Germinal center (tissue), 1 donor: ENCODE measurements around the gene RRP1.
A peak's percentile ranks its signal among the peaks of the same experiment; 100 is the strongest.

Source experiments
- DNase-seq: peaks from one replicate; pipeline ENCODE4 v3.0.0; 2012; ENCODE audit warnings: mixed read lengths, low spot score

RRP1 gene

GRCh38 chr21:43789276-43790009 lies at the start of gene RRP1:
Gene RRP1 (plus strand): TSS chr21:43789577. CDS start chr21:43789630, 53 bp downstream.
- peak; percentile 96 for DNase-seq

DNA sequence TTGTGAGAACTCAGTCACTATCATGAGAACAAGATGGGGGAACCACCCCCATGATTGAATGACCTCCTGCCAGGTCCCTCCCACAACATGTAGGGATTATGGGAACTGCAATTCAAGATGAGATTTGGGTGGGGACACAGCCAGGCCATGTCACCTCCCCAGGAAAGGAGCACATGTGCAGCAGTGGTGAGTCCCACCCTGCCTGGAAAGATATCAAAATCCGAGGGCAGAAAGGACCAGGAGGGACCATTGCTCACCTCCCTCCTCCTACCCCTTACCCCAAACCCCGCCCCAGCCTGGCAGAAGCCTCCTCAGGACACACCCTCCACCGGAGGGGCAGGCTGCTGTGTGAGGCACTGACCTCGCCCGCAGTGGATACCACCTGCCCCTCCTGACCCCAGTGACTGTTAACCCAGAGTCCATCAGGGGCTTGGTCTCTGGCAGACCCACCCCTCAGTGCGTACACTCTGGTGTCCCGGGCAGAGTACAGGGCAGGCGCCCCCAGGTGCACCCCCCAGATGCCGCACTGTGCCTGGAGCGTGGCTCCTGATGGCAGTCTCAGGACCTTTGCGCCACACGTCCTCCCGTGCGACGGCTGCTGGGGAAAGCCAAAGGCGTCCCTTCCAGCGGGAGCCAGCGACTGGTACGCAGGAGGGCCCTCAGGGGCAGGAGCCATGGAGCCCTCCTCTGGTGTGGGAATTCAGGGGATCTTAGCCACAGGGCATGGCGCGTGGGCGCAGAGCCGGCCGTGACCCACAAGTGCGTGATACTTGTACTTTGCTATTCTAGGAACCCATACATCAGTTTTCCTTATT lies 49.5 kb upstream of the RRP1 start:
- no peak for DNase-seq

- no peak for DNase-seq
Observed at GRCh38 chr21:43740497-43741156, 48.8 kb upstream of the RRP1 start.

DNA sequence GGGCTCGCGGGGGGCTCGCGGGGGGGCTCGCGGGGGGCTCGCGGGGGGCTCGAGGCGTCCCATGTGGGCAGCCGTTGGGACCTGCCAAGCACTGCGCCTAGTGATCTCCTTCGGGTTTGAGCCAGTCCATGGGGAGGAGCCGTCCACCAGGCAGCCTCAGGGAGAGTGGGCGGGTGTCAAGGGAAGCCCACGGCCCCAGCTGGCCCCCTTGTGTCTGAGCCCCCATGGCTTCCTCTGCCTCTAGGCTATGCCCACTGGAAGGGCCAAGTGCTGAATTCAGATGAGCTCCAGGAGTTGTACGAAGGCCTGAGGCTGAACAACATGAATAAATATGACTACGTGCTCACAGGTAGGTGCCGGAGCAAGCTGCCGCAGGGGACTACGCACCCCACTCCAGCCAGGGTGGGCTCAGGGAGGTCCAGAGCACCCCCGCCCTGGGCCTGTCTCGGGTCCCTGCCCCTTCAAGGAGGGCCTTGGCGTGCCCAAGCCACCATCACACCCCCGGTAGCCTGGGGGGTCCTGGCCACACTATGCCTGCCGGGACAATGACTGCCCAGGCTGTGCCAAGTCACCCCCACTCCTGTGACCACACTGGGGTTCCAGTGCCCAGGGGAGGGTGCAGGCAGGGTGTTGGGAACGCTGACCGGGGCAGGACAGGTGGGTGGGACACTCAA lies 47.8 kb upstream of the RRP1 start:
- DNase-seq = no peak

DNA sequence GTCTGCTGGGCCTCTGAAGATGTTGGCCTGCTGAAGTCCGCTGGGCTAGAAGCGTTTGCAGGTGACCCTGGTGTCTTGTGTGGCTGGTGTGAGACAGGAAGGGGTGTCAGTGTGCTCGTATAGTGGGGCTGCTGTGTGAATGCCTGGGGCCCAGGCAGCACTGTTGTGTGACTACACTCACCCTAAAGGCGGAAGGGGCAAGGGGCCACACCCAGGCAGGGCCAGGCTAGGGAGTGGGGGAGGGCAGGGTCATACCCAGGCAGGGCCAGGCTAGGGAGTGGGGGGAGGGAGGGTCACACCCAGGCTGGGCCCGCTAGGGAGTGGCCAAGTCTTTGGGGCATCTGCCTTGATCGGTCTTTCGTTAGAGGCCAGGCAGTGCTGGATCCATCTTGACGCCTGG lies 45.4 kb upstream of the RRP1 start:
- DNase-seq = no peak

DNA sequence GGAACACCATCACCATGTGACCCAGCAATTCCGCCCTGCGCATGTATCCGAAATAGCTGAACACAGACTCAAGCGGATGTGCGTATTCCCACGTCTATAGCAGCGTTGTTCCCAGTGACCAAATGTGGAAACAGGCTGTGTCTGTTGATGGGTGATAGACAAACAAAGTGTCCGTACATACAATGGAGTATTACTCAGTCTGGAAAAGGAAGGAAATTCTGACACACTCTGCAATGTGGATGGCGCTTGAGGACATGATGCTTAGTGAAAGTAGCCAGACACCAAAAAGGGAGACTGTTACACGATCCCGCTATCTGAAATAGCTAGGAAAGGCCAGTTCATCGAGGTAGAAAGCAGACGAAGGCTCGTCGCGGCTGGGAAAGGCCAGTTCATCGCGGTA lies 44.7 kb upstream of the RRP1 start:
- no peak for DNase-seq

- no peak for DNase-seq
Observed at GRCh38 chr21:43745772-43746517, 43.4 kb upstream of the RRP1 start.

GRCh38 chr21:43748622-43749021 lies 40.8 kb upstream of the RRP1 start:
- DNase-seq = no peak

DNA sequence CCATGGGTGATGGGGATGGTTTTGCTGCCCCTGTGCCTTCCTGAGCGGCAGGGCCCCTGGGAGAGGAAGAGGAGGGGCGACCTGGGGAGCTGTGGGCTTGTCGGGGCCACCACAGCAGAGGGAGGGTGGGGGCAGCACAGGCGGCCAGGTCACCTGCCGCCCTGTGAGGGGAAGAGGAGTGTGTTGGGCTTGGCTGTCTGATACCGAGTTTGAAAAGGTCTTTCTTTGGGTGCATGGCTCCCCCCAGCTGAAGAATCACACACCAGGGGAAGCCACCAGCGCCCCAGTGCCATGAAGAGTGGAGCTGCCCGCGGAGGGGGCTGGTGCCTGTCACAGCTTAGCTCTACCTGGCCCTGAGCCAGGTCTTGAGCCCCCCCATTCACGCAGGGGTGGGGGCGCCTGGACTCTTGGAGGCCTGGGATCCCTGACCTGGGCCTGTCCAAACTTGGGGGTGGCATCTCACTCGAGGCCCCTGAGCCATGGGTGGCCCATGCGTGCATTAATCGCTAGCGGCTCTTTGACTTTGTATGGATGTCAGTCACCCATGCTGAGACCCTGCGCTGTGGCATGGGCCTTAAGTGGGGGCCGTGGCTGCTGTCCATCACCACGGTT lies 39.6 kb upstream of the RRP1 start:
- DNase-seq = no peak

GRCh38 chr21:43750339-43751033 lies 38.9 kb upstream of the RRP1 start:
- no peak for DNase-seq

DNA sequence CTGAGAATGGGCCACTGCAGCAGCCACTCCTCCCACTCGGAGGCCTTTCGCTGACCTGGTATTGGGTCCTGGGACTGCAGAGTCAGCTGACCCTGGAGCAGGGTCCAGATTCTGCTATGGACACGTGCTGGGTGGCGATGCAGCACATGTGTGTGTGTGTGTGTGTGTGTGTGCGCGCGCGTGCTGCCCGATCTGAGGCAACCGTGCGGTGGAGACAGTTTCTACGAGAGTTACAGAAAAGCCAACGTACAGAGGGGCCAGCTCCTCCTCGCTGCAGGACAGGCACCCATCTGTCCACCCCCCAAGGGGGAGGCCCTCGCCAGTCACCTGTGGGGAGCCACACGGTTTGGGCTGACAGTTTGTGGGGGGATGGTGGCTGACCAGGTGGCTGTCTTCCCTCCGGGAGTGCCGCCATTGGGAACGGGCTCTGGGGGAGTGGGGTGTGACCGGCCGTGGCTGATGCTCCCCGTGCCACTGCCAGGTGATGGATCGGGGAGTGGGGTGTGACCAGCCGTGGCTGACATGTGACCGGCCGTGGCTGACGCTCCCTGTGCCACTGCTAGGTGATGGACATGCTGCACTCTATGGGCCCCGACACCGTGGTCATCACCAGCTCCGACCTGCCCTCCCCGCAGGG lies 37.3 kb upstream of the RRP1 start:
- no peak for DNase-seq

- no peak for DNase-seq
Observed at GRCh38 chr21:43752758-43753438, 36.5 kb upstream of the RRP1 start.

GRCh38 chr21:43753439-43753799 lies 36.0 kb upstream of the RRP1 start:
- no peak for DNase-seq

DNA sequence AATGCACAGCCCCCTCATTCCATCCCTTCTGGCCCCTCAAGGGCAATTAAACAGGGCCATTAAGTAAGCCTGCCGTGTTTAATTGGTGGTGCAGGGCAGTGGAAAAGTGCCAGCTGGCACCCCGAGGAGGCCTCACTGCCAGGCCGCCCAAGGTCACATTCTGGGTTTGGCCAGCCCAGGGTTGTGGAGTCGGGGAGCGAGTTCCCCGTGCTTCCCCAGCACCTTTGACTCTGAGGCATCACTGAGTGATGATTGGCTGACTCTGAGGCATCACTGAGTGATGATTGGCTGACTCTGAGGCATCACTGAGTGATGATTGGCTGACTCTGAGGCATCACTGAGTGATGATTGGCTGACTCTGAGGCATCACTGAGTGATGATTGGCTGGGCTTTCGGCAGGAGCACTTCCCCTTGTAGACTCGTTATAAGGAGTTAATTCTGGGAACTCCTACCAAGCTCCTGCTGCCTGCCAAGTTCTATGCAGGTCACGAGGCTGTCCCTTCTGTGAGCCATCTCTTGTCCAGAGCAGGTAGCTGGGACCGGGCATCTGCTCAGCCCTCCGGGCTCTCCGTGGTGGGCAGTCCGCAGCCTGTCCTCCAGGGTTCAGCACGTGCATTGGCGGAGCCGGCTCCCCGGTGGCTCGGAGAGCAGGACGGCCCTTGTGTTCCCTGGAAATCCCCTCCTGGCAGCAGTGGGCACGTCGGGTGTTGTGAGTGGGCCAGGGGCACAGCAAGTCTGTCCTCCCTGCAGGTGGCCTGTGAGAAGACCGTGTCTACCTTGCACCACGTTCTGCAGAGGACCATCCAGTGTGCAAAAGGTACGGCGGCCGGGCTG lies 34.2 kb upstream of the RRP1 start:
- no peak for DNase-seq

- DNase-seq = no peak
Observed at GRCh38 chr21:43755820-43756594, 33.4 kb upstream of the RRP1 start.

DNA sequence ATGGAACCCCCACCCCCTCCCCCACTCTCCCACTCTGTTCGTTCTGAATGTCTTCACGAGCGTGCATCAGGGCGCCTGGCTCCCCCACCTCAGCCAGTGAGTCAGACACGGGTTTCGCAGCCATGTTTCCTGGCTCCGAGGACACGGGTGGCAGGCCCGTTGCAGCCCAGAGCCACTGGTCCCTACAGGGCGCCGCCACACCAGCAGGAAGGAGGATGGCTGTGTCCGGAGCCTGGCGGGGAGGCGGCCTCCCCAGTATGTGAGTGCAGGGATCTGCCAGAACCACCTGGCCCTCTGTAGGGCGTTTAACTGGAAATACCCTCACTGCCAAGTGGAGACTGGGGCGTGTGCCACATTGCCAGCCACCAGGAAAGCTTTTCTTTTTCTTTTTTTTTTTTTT lies 31.8 kb upstream of the RRP1 start:
- no peak for DNase-seq

DNA sequence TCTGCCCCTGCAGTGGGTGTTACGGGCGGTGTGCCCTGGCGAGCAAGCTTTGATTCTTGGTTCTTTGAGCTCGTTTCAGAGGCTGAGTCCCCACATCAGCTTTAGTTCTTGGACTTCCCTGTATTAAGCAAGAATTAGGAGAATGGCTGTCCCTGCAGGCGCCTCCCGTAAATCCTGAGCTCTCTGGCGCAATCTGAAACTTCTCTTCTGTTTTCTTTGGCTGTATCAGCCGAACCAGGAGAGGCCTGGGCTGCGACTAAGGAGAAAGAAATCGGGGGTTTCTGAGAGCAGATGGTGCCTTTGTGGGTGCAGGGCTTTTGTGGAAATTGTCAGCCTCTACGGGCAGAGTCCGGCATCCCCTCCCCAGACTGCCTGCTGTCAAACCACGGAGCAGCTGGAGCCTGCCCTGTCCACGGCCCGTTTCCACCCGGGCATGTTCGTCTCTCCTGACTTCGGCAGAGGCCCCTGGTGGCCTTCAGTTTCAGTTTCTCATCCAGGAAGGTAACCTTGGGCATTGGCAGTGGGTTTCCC lies 31.2 kb upstream of the RRP1 start:
- DNase-seq = no peak

DNA sequence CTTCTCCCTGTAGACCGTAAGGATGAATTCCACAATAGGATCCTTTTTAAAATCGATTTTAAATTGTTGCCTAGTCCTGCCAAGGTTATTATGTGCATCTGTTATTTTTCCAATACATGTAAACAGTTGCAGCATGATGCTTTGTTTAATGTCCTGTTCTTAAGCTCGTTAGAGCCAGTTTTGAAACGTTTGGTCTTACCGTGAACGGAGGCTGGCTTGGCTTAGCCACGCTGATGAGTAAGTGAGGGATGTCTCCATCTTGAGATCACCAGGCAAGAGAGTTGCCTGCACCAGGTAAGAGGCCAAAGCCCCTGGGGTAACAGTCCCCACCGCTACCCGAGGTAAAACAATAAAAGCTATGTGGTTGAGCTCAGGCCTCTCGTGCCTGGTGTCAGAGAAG lies 30.6 kb upstream of the RRP1 start:
- DNase-seq = no peak
